ENCODE data around the gene GRB10. TPM values are rescaled to one million over a fixed set of nuclear protein-coding genes. Genes with fewer than 3 reads are reported as not detected.
A peak's percentile ranks its signal among the peaks of the same experiment; 100 is the strongest.

The GRB10 gene
- total and polyA plus RNA-seq, 5 experiments from 2014 or later, result 0.47 to 2.9 (median 1.0) TPM

DNA sequence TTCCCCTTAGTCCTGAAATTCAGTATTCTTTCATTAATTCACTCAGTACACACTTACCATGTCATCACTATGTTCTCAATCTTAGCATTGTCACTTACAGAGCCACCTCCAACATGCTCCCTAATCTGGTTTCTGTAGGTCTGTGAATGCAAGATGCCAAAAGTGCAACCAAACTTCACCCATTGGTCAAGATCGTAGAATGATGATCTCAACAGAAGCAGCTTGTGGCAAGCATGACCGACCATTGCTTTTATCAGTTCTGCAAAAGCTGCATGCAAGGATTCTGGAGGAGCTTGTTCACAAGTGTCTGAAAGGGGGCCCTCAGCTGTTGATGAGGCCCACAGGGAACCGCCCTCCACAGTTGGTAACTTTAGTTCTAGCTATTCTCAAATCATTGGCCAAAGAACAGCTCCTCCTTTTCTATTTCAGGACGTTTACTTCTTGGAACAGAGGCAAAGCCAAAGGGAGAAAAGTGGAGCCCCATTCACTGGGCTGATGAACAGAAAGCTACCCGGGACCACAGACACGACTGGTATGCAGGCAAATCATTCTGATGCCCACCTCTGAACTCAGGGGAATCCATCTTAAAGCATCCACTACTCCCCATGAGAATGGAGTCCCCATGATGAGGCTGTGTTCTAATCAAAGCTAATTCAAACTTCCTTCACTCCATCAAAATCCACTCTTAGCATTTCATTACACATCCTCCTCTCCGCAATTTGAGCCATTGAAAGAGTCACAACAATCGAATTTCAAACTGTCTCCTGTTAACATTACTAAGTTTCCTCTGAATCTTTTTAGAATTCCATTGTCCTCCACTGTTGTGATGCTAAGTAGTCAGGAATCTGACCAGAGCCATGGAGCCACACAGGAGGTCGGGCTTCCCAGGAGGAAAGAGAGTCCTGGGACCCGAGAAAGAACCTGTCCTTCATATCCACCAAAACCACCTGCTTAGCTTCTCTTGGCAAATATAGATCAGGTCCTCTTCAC, 13.9 kb downstream of the GRB10 start:
- no peak for ATAC-seq
- no peak overlapping the region for H3K4me3 Mint-ChIP-seq
- POLR2A ChIA-PET, result interaction anchor here (0.6 kb wide), 1 partner anchor 27 kb away, joined by 5 read pairs; no protein-coding TSS in a partner anchor
- H3K4me1 Mint-ChIP-seq, result peaks cover 0 to 9% (median 4%) of the 10 kb centered on the region in 4 donors
- H3K36me3 Mint-ChIP-seq, result peaks cover 0 to 9% (median 6%) of the 10 kb centered on the region in 3 donors
- H3K9me3 Mint-ChIP-seq, result peaks cover 0 to 12% (median 2%) of the 10 kb centered on the region in 9 donors
- DNase-seq, result no peak
- H3K27ac Mint-ChIP-seq, result peak overlapping the region in 2 of 10 donors; percentile 10 to 29
- H3K27me3 Mint-ChIP-seq, result peaks cover 0 to 4% (median 0%) of the 10 kb centered on the region in 5 donors

DNA sequence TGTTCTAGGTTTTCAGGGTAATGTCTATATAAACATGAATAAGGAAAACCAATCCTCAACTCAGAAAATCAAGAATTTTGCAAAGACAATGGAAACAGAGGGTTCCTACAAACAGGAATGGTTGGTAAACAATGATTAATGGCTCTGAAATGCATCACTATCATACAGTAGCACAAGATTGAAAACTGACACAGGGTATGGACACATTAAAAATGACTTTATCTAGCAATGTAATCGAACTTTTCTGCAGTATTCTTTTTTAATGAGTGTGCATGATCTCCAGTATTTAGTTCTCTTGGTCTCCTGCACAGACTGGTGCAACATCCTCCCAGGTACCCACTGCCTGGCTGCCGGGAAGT, 15.9 kb downstream of the GRB10 start:
- no peak overlapping the region for H3K4me3 Mint-ChIP-seq
- peaks cover 0 to 4% (median 0%) of the 10 kb centered on the region in 5 donors for H3K27me3 Mint-ChIP-seq
- POLR2A ChIA-PET, result no interaction called here
- DNase-seq, result no peak
- H3K4me1 Mint-ChIP-seq, result peaks cover 6 to 19% (median 12%) of the 10 kb centered on the region in 4 donors
- H3K36me3 Mint-ChIP-seq, result peaks cover 0 to 21% (median 3%) of the 10 kb centered on the region in 3 donors
- H3K9me3 Mint-ChIP-seq, result peaks cover 1 to 28% (median 12%) of the 10 kb centered on the region in 9 donors
- no peak overlapping the region for H3K27ac Mint-ChIP-seq
- no peak for ATAC-seq

DNA sequence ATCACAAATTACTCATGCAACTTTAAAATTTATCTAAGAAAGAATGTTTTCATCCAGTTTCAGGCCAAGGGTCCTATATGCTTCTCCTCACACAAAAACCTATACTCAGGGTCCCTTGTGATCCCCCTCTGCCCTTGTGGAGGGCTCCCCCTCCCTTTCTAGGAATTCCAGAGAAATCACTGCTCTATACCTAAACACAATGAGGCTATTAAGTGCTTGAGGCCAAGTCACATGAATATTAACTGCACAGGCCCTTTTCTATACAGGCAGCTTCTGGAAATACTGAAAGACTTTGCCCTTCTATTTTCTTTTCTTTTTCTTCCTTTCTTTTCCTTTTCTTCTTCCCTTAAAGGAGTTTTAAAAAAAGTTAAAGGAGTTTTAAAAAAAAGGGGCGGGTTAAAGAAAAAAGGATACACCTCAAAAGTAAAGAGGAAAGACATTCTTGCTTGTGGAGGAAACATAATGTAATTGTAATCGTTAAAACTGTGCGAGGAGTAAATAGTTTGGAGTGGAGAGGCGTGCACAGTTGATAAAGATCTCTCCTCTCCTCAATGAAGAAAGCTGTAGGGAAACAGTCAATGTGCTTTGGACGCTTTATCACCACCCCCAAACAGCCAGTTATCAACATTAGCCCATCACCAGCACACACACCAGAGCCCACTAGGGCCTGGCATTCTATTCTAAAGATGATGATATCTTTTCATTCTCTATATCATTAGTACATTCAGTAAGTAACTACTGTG, 16.4 kb downstream of the GRB10 start:
- POLR2A ChIA-PET, result no interaction called here
- DNase-seq (no peak), ATAC-seq (no peak)
- Mint-ChIP-seq H3K4me1 (peaks cover 12 to 24% (median 17%) of the 10 kb centered on the region in 4 donors), H3K27me3 (peaks cover 0 to 4% (median 0%) of the 10 kb centered on the region in 5 donors), H3K36me3 (peaks cover 0 to 21% (median 3%) of the 10 kb centered on the region in 3 donors), H3K27ac (peak overlapping the region in 1 of 10 donors; percentile 28), H3K4me3 (no peak overlapping the region), H3K9me3 (peaks cover 2 to 30% (median 12%) of the 10 kb centered on the region in 9 donors)

DNA sequence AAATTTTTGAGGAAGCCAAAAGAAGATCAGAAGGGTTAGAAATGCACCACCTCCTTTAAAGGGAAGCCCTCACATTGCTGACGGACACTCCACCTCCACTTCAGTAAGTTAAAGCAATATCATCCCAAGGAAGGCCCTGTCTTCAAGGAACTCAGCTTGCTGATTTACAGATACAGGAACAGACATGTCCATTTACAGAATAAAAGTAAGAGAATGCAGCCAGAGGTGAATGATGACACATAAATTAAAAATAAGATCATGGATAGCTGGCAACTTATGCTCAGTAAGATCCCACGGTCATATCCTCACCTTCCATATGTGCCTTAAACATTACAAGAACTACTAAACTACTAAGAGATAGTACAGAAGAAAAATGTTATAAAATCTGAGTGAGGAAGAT, 20.4 kb downstream of the GRB10 start:
- POLR2A ChIA-PET, result no interaction called here
- DNase-seq, result no peak
- peaks cover 2 to 30% (median 12%) of the 10 kb centered on the region in 9 donors for H3K9me3 Mint-ChIP-seq
- no peak for ATAC-seq
- H3K27me3 Mint-ChIP-seq, result no peaks in the 10 kb centered on the region
- peak overlapping the region in 5 of 10 donors; percentile 2 to 72 (median 65) for H3K4me3 Mint-ChIP-seq
- H3K27ac Mint-ChIP-seq, result peak overlapping the region in 5 of 10 donors; percentile 4 to 90 (median 73)
- peaks cover 17 to 28% (median 20%) of the 10 kb centered on the region in 4 donors for H3K4me1 Mint-ChIP-seq
- peaks cover 0 to 21% (median 3%) of the 10 kb centered on the region in 3 donors for H3K36me3 Mint-ChIP-seq

DNA sequence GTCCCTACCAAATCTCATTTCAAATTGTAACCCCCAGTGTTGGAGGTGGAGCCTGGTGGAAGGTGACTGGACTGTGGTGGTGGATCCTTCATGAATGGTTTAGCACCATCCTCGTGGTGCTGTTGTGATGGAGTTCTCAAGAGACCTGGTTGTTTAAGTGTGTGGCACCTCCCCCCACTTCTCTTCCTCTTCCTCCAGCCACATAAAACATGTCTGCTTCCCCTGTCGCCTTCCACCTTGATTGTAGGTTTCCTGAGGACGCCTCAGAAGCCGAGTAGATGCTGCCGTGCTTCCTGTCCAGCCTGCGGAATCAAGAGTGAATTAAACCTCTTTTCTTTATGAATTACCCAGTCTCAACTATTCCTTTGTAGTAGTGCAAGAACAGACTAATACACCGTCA, 21.0 kb downstream of the GRB10 start:
- Mint-ChIP-seq H3K27ac (peak overlapping the region; percentile 4 to 90 (median 73)), H3K4me3 (peak overlapping the region in 9 of 10 donors; percentile 17 to 72 (median 45)), H3K36me3 (peaks cover 0 to 21% (median 3%) of the 10 kb centered on the region in 3 donors), H3K4me1 (peaks cover 17 to 28% (median 20%) of the 10 kb centered on the region in 4 donors), H3K9me3 (peaks cover 2 to 30% (median 12%) of the 10 kb centered on the region in 9 donors), H3K27me3 (no peaks in the 10 kb centered on the region)
- peak in 3 of 10 donors; percentile 23 to 35 (median 26) for DNase-seq
- POLR2A ChIA-PET, result no interaction called here
- peak; percentile 42 to 79 for ATAC-seq

DNA sequence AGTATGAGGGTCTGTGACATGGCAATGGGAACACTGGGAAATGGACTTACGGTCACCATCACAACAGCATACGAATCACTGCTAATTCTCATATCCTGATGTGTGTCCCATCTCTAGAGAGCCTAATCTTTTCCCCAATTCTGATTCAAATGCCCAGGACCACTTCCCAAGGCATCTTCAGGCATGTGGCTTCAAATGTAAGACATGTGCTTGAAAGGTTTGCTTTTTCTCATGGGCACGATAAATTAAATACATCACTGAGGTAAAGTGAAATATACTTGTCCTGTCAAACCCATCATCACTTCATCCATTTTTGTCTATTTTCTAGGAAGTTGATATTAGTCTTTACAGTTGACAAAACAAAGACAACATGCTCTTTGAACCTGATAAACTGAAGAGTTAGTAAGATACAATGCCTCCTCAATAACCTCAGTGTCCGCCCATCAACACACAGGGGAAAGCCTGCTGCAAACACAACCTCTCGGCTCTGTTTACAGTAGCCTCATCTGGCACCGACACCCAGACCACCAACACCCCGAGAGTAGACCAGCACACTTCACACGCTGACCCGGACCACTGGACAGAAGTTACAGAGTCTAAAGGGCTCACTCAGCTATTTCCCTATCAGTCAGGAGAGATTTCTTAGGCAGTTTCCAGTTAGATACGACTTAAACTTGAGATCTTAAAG, 24.8 kb downstream of the GRB10 start:
- H3K27ac Mint-ChIP-seq, result no peak overlapping the region
- peaks cover 21 to 37% (median 29%) of the 10 kb centered on the region in 4 donors for H3K4me1 Mint-ChIP-seq
- H3K27me3 Mint-ChIP-seq, result no peaks in the 10 kb centered on the region
- no peak for DNase-seq
- no peak overlapping the region for H3K4me3 Mint-ChIP-seq
- POLR2A ChIA-PET, result no interaction called here
- ATAC-seq, result no peak
- peaks cover 0 to 8% (median 0%) of the 10 kb centered on the region in 3 donors for H3K36me3 Mint-ChIP-seq
- peaks cover 2 to 12% (median 9%) of the 10 kb centered on the region in 9 donors for H3K9me3 Mint-ChIP-seq

DNA sequence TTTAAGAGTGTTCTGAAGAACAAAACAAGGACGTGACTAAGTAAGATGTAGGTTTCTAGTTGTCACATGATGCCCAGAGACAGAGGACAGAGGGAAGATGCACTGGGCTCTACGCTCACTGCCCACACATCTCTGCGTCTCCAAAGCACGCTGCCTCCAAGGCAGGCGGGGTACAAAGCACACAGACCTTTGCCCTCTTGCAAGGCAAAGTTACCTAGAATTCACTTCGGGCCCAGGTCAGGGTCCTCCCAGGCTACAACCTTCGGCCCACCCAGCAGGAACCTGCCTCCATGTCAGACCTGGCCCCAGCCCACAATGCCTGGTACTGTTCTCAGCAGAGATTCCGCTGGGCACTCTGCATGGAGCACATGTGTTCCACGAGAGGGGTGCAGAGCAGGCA, 26.5 kb downstream of the GRB10 start:
- H3K9me3 Mint-ChIP-seq, result no peaks in the 10 kb centered on the region
- H3K36me3 Mint-ChIP-seq, result no peaks in the 10 kb centered on the region
- no peak for ATAC-seq
- no peak for DNase-seq
- no peaks in the 10 kb centered on the region for H3K27me3 Mint-ChIP-seq
- H3K4me3 Mint-ChIP-seq, result no peak overlapping the region
- H3K27ac Mint-ChIP-seq, result no peak overlapping the region
- H3K4me1 Mint-ChIP-seq, result peaks cover 12 to 25% (median 17%) of the 10 kb centered on the region in 4 donors
- POLR2A ChIA-PET, result no interaction called here

DNA sequence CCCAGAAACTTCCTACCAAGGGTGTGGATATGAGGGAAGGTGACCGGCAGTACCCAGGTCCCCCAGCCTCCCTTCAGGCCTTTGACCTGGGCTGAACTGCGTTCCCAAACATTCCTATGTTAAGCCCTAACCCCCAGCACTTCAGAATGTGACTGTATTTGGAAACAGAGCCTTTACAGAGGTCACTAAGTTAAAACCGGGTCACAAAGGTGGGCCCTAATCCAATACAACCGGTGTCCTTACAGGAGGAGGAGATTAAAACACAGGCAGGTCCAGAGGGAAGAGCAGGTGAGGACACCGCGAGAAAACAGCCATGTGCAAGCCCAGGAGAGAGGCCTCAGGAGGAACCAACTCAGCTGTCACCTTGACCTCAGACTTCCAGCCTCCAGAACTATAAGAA, 28.0 kb downstream of the GRB10 start:
- POLR2A ChIA-PET, result no interaction called here
- no peak for DNase-seq
- H3K27me3 Mint-ChIP-seq, result no peaks in the 10 kb centered on the region
- ATAC-seq, result no peak
- H3K36me3 Mint-ChIP-seq, result no peaks in the 10 kb centered on the region
- H3K4me1 Mint-ChIP-seq, result peaks cover 7 to 18% (median 13%) of the 10 kb centered on the region in 4 donors
- H3K4me3 Mint-ChIP-seq, result no peak overlapping the region
- H3K9me3 Mint-ChIP-seq, result no peaks in the 10 kb centered on the region
- H3K27ac Mint-ChIP-seq, result no peak overlapping the region

DNA sequence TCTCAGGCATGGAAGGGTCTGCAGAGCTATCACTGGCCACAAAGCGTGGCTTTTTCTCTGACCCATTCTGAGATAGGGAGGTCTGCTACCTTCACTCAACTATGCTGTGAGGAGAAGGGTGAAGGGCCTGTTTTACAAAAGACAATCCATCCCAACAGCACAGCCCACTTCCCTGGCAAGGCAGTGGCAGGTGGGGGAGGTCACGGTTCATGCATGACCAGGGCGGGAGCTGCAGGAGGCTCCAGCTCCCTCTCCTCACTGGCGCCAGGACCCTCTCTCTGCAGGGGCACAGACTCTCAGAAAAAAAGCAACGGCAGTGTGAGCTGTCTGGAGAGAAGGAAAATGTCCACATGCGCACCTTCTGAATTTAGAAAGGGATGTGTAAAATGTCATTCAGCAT, 28.5 kb downstream of the GRB10 start:
- no peaks in the 10 kb centered on the region for H3K27me3 Mint-ChIP-seq
- peaks cover 7 to 18% (median 13%) of the 10 kb centered on the region in 4 donors for H3K4me1 Mint-ChIP-seq
- no peaks in the 10 kb centered on the region for H3K36me3 Mint-ChIP-seq
- ATAC-seq, result no peak
- POLR2A ChIA-PET, result no interaction called here
- no peaks in the 10 kb centered on the region for H3K9me3 Mint-ChIP-seq
- DNase-seq, result no peak
- peak overlapping the region in 1 of 10 donors; percentile 52 for H3K27ac Mint-ChIP-seq
- peak overlapping the region in 1 of 10 donors; percentile 14 for H3K4me3 Mint-ChIP-seq

DNA sequence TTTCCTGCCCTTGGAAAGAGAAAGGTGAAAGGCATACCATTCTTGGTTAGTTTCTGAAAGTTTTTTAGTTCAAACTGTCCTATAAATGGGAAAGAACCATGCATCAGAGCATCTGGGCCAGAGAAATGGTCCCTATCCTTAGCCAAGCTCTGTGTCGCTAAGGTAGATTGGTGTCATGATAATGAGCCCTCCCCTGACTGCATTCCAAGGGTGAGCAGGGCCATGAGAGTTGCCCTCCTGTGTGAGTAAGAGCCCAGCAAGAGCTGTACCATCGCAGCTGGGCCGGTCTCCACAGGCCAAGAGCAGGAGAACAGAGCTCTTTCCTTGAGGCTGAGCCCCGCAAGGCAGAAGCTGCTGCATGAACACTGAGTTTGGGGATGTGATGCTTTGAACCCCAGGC, 30.3 kb downstream of the GRB10 start:
- no peaks in the 10 kb centered on the region for H3K36me3 Mint-ChIP-seq
- H3K27me3 Mint-ChIP-seq, result no peaks in the 10 kb centered on the region
- ATAC-seq (no peak), DNase-seq (no peak)
- POLR2A ChIA-PET, result no interaction called here
- H3K9me3 Mint-ChIP-seq, result no peaks in the 10 kb centered on the region
- peaks cover 7 to 18% (median 15%) of the 10 kb centered on the region in 4 donors for H3K4me1 Mint-ChIP-seq
- H3K4me3 Mint-ChIP-seq, result peak overlapping the region in 1 of 10 donors; percentile 10
- H3K27ac Mint-ChIP-seq, result peak overlapping the region in 2 of 10 donors; percentile 52 to 73

DNA sequence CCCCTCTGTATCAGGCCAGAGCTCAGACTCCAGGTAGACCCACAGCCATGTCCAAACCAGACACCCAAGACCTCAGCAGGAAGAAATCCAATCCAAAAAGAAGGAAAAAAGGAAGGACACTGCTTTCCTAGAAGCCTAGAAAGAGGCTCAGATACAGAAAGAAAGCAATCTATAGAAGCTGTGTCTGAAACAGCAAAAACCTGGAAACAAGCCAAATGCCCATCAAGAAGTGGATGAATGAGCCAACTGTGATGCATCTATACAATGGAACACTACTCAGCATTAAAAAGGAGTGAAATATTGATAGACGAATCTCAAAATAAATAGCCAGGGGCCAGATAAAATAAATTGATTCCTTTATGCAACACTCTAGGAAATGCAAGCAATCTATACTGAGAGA, 31.6 kb downstream of the GRB10 start:
- H3K27ac Mint-ChIP-seq, result peak overlapping the region in 2 of 10 donors; percentile 5 to 68
- H3K9me3 Mint-ChIP-seq, result no peaks in the 10 kb centered on the region
- ATAC-seq, result no peak
- POLR2A ChIA-PET, result no interaction called here
- H3K36me3 Mint-ChIP-seq, result no peaks in the 10 kb centered on the region
- peaks cover 7 to 19% (median 15%) of the 10 kb centered on the region in 4 donors for H3K4me1 Mint-ChIP-seq
- no peak overlapping the region for H3K4me3 Mint-ChIP-seq
- no peaks in the 10 kb centered on the region for H3K27me3 Mint-ChIP-seq
- DNase-seq, result no peak

DNA sequence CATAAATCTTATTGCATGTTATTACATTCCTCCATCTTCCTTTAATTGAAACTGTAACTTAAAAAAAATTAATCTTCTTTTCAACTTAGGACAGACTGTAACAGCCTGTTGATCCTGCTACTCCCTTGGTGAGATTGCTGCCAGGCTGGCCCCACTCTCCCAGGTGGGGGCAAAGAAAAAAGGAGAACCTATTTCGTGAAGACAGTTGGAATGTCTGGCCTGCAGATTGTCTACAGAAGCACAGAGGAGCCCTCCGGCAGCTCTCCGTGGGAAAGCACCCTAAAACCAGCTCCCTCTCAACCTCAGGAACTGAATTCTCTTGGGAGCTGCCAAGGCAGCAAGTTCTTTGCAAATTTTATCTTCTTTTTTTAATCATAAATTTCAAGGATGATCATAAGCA, 32.8 kb downstream of the GRB10 start:
- Mint-ChIP-seq H3K4me1 (peaks cover 7 to 19% (median 14%) of the 10 kb centered on the region in 4 donors), H3K9me3 (no peaks in the 10 kb centered on the region), H3K27ac (no peak overlapping the region), H3K4me3 (no peak overlapping the region), H3K36me3 (no peaks in the 10 kb centered on the region), H3K27me3 (no peaks in the 10 kb centered on the region)
- POLR2A ChIA-PET, result no interaction called here
- DNase-seq, result no peak
- ATAC-seq, result no peak

All from naive thymus-derived CD8-positive, alpha-beta T cell (primary cell).